Neuronal stem cell (in vitro differentiated cells): ENCODE measurements around the gene NDUFS2.

ENCODE experiments used
- DNase-seq: peaks from one replicate; pipeline ENCODE4 v3.0.0-alpha.2; 2013; ENCODE audit warnings: low spot score
- H2AFZ ChIP-seq: one replicate; pipeline ENCODE4 v1.6.1; 2013; ENCODE audit warnings: mild to moderate bottlenecking, low read length, inconsistent platforms
- H2AK5ac ChIP-seq: 2 replicates; pipeline ENCODE4 v1.6.1; 2013; ENCODE audit warnings: low read depth, mild to moderate bottlenecking, inconsistent platforms, low read length, moderate library complexity, mixed read lengths
- H2BK120ac ChIP-seq: 2 replicates; pipeline ENCODE4 v1.6.1; 2013; ENCODE audit warnings: low read depth, mild to moderate bottlenecking, inconsistent platforms, low read length, moderate library complexity, mixed read lengths
- H2BK12ac ChIP-seq: one replicate; pipeline ENCODE4 v1.6.1; 2013; ENCODE audit warnings: low read length, inconsistent platforms
- H2BK15ac ChIP-seq: 2 replicates; pipeline ENCODE4 v1.6.1; 2013; ENCODE audit warnings: mild to moderate bottlenecking, low read length, inconsistent platforms, mixed read lengths
- H2BK5ac ChIP-seq: one replicate; pipeline ENCODE4 v1.6.1; 2013; ENCODE audit warnings: inconsistent platforms, mild to moderate bottlenecking, low read length, moderate library complexity
- H3K14ac ChIP-seq: one replicate; pipeline ENCODE4 v1.6.1; 2013; ENCODE audit warnings: low read length, inconsistent platforms
- H3K18ac ChIP-seq: 2 replicates; pipeline ENCODE4 v1.6.1; 2013; ENCODE audit warnings: low read length, inconsistent platforms
- H3K23ac ChIP-seq: 2 replicates; pipeline ENCODE4 v1.6.1; 2013; ENCODE audit warnings: low read depth, mild to moderate bottlenecking, mixed read lengths, low read length, inconsistent platforms; ENCODE audit not compliant: poor library complexity
- H3K27ac ChIP-seq: replicated peaks from 3 replicates; pipeline ENCODE4 v1.5.1; 2013; ENCODE audit warnings: low read length, inconsistent platforms
- H3K27me3 ChIP-seq, 3 experiments: 2 replicates each; pipeline ENCODE4 v1.6.1; 2013; ENCODE audit warnings: low read length in 3 of 3, mild to moderate bottlenecking in 2 of 3, inconsistent platforms in 1 of 3, low read depth in 1 of 3, mixed read lengths in 1 of 3, moderate library complexity in 1 of 3; ENCODE audit not compliant: control insufficient read depth in 3 of 3, insufficient read depth in 3 of 3
- H3K36me3 ChIP-seq, 2 donors: replicated peaks in 1 of 2; 2 replicates each; pipeline ENCODE4 v1.6.1; 2013; ENCODE audit warnings: low read length in 2 of 2; ENCODE audit not compliant: control insufficient read depth in 2 of 2, insufficient read depth in 2 of 2
- H3K4ac ChIP-seq: 2 replicates; pipeline ENCODE4 v1.6.1; 2013; ENCODE audit warnings: inconsistent platforms, mild to moderate bottlenecking, low read length, moderate library complexity
- H3K4me1 ChIP-seq, 2 donors: 1 replicate in 1 of 2; 2 replicates in 1 of 2; pipeline ENCODE4 v1.6.1; 2013; ENCODE audit warnings: low read length in 2 of 2, low read depth in 1 of 2; ENCODE audit not compliant: control insufficient read depth in 2 of 2, insufficient read depth in 1 of 2
- H3K4me2 ChIP-seq: one replicate; pipeline ENCODE4 v1.6.1; 2013; ENCODE audit warnings: mild to moderate bottlenecking, low read length, inconsistent platforms; ENCODE audit not compliant: insufficient read depth, poor library complexity, severe bottlenecking
- H3K4me3 ChIP-seq, 2 donors: 2 replicates each; pipeline ENCODE4 v1.5.1; 2013; ENCODE audit warnings: low read length in 2 of 2, mild to moderate bottlenecking in 2 of 2, inconsistent platforms in 1 of 2, moderate library complexity in 1 of 2
- H3K79me1 ChIP-seq: one replicate; pipeline ENCODE4 v1.6.1; 2013; ENCODE audit warnings: low read depth, mild to moderate bottlenecking, inconsistent platforms, low read length, moderate library complexity
- H3K9ac ChIP-seq: one replicate; pipeline ENCODE4 v1.6.1; 2013; ENCODE audit warnings: mild to moderate bottlenecking, low read depth, low read length, inconsistent platforms; ENCODE audit not compliant: poor library complexity
- H3K9me3 ChIP-seq, 2 donors: replicated peaks in 1 of 2; 2 replicates each; pipeline versions ENCODE3 to v1.6.1; 2013; ENCODE audit warnings: low read length in 2 of 2, mild to moderate bottlenecking in 2 of 2, inconsistent platforms in 1 of 2, low read depth in 1 of 2, mixed read lengths in 1 of 2, moderate library complexity in 1 of 2; ENCODE audit not compliant: control insufficient read depth in 2 of 2, insufficient read depth in 1 of 2
- H4K8ac ChIP-seq: one replicate; pipeline ENCODE4 v1.6.1; 2013; ENCODE audit warnings: low read depth, mild to moderate bottlenecking, inconsistent platforms, low read length, moderate library complexity
- H4K91ac ChIP-seq: one replicate; pipeline ENCODE4 v1.6.1; 2013; ENCODE audit warnings: low read length, low read depth, mild to moderate bottlenecking, inconsistent platforms; ENCODE audit not compliant: poor library complexity
- WGBS, 2 donors: extraction: QIAGEN DNeasy Blood & Tissue Kit; methylation state at CpG; one replicate each; pipeline ENCODE4 v1.1.7; 2013; ENCODE audit warnings: missing lambda C conversion rate in 2 of 2, mixed read lengths in 1 of 2; ENCODE audit not compliant: insufficient read length in 2 of 2, insufficient replicate concordance in 1 of 2; ENCODE audit errors: extremely low coverage in 2 of 2; 5-methylcytosine and 5-hydroxymethylcytosine counted together

The NDUFS2 gene

DNA sequence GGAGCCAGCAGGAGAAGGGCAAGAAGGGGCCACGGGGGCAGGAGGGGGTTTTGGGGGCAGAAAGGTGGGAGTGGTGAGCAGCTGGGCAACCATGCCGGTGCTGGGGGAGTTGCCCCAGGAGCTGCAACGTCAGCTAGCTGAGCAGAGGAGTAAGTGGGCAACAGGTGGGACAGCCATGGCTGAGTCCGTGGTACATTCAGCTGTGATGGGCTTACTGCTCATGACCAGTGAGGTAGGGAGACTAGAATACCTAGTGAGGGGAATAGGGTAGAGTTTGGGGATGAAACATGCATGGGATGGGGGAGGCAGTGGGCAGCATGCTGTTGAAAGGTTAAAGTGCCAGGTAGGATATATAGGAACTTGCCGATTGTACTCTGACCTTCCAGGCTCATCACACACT, 40.5 kb upstream of the NDUFS2 start:
- Histone ChIP-seq H3K27me3 (no peaks in the 10 kb centered on the region), H4K8ac (no peak overlapping the region), H3K36me3 (peaks cover 35 to 72% of the 10 kb centered on the region in 2 donors), H2AFZ (no peak overlapping the region), H3K4ac (no peak overlapping the region), H3K14ac (no peak overlapping the region), H3K18ac (no peak overlapping the region), H2BK120ac (no peak overlapping the region), H2BK15ac (no peak overlapping the region), H3K4me3 (peak overlapping the region in 1 of 2 donors; percentile 48), H3K9ac (no peak overlapping the region), H3K4me1 (peaks cover 6 to 9% of the 10 kb centered on the region in 2 donors), H3K9me3 (no peaks in the 10 kb centered on the region), H2AK5ac (no peak overlapping the region), H3K23ac (no peak overlapping the region), H3K4me2 (no peak overlapping the region), H2BK12ac (no peak overlapping the region), H3K27ac (no peak overlapping the region), H4K91ac (no peak overlapping the region), H2BK5ac (peak overlapping the region; percentile 20), H3K79me1 (peaks cover 5% of the 10 kb centered on the region)
- no CpG with 5 or more reads among the region's 5 CpGs for WGBS, 2 donors
- DNase-seq, result no peak

DNA sequence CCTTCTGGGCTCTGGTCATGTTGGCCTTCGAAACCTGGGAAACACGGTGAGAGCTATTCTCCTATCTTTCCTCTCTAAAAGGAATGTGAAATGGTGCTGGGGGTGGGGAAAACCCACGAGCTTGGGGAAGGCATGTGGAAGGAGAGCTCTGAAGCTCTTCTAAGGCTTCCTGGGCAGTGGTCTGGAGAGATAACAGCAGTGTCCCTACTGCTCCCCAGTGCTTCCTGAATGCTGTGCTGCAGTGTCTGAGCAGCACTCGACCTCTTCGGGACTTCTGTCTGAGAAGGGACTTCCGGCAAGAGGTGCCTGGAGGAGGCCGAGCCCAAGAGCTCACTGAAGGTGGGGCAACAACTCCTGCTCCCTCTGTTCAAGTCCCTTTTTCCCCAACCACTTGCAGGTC, 40.1 kb upstream of the NDUFS2 start:
- no peak overlapping the region for H2BK15ac ChIP-seq
- no peak overlapping the region for H3K4me2 ChIP-seq
- no peak overlapping the region for H3K14ac ChIP-seq
- H2BK5ac ChIP-seq, result peak overlapping the region; percentile 20
- H3K79me1 ChIP-seq, result peaks cover 5% of the 10 kb centered on the region
- no peak overlapping the region for H4K91ac ChIP-seq
- H3K4ac ChIP-seq, result no peak overlapping the region
- peaks cover 32 to 68% of the 10 kb centered on the region in 2 donors for H3K36me3 ChIP-seq
- no peak overlapping the region for H2BK120ac ChIP-seq
- H3K4me1 ChIP-seq, result peaks cover 6 to 10% of the 10 kb centered on the region in 2 donors
- H2AK5ac ChIP-seq, result no peak overlapping the region
- H3K18ac ChIP-seq, result no peak overlapping the region
- H3K9ac ChIP-seq, result no peak overlapping the region
- WGBS, 2 donors, result no CpG with 5 or more reads among the region's 7 CpGs
- H3K23ac ChIP-seq, result no peak overlapping the region
- no peaks in the 10 kb centered on the region for H3K9me3 ChIP-seq
- H3K27me3 ChIP-seq, result no peaks in the 10 kb centered on the region
- H4K8ac ChIP-seq, result no peak overlapping the region
- H3K27ac ChIP-seq, result no peak overlapping the region
- no peak overlapping the region for H3K4me3 ChIP-seq
- no peak for DNase-seq
- H2BK12ac ChIP-seq, result no peak overlapping the region
- no peak overlapping the region for H2AFZ ChIP-seq

DNA sequence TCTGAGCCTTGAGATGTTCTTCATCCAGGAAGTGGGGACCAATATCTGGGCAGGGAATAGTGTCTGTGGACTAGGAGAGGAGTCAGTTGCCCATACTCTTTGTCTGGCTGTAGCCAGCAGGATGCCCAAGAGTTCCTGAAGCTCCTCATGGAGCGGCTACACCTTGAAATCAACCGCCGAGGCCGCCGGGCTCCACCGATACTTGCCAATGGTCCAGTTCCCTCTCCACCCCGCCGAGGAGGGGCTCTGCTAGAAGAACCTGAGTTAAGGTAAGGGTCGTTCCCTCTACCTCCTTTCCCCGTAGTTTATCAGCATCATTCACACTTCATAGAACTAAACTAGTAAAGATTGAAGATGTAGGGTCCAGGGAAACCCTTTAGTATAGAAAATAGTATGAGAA, 39.4 kb upstream of the NDUFS2 start:
- Histone ChIP-seq H3K4me3 (no peak overlapping the region), H3K27me3 (no peaks in the 10 kb centered on the region), H2BK120ac (no peak overlapping the region), H3K79me1 (peaks cover 6% of the 10 kb centered on the region), H4K91ac (no peak overlapping the region), H2BK12ac (no peak overlapping the region), H3K4me2 (no peak overlapping the region), H3K4me1 (peaks cover 9 to 13% of the 10 kb centered on the region in 2 donors), H2AK5ac (no peak overlapping the region), H3K9me3 (no peaks in the 10 kb centered on the region), H3K18ac (no peak overlapping the region), H3K9ac (no peak overlapping the region), H3K14ac (no peak overlapping the region), H2AFZ (no peak overlapping the region), H2BK15ac (no peak overlapping the region), H3K23ac (no peak overlapping the region), H3K27ac (no peak overlapping the region), H2BK5ac (no peak overlapping the region), H4K8ac (no peak overlapping the region), H3K36me3 (peaks cover 29 to 61% of the 10 kb centered on the region in 2 donors), H3K4ac (no peak overlapping the region)
- DNase-seq, result no peak
- no CpG with 5 or more reads among the region's 10 CpGs for WGBS, 2 donors

- DNase-seq, result no peak
- H3K27ac ChIP-seq, result no peak overlapping the region
- H3K27me3 ChIP-seq, result no peaks in the 10 kb centered on the region
- no peak overlapping the region for H2AK5ac ChIP-seq
- no peaks in the 10 kb centered on the region for H3K9me3 ChIP-seq
- H3K4me2 ChIP-seq, result no peak overlapping the region
- H3K14ac ChIP-seq, result no peak overlapping the region
- no peak overlapping the region for H2AFZ ChIP-seq
- no peak overlapping the region for H3K4me3 ChIP-seq
- H2BK15ac ChIP-seq, result no peak overlapping the region
- no peak overlapping the region for H2BK12ac ChIP-seq
- no peak overlapping the region for H3K4ac ChIP-seq
- no peak overlapping the region for H2BK120ac ChIP-seq
- peaks cover 29 to 51% of the 10 kb centered on the region in 2 donors for H3K36me3 ChIP-seq
- peaks cover 7% of the 10 kb centered on the region for H3K79me1 ChIP-seq
- no peak overlapping the region for H3K9ac ChIP-seq
- no peak overlapping the region for H3K23ac ChIP-seq
- WGBS, 2 donors, result no CpG with 5 or more reads among the region's 5 CpGs
- peaks cover 8 to 11% of the 10 kb centered on the region in 2 donors for H3K4me1 ChIP-seq
- H4K8ac ChIP-seq, result no peak overlapping the region
- H3K18ac ChIP-seq, result no peak overlapping the region
- H4K91ac ChIP-seq, result no peak overlapping the region
- H2BK5ac ChIP-seq, result no peak overlapping the region
Observed at GRCh38 chr1:161163793-161164192, 38.4 kb upstream of the NDUFS2 start.
